ENCODE data around the gene ROBO1.
"Not testable (repeated sequence)": the region's sequence is repeated elsewhere in the genome, so short reads cannot be mapped to it uniquely, and the experiment has no call there.

Gene ROBO1

GRCh38 chr3:79173259-79173658 is 594.5 kb downstream of the ROBO1 start:
- not testable (repeated sequence) for FAIRE-seq; DNase-seq (ENCODE audit: low spot score)

DNA sequence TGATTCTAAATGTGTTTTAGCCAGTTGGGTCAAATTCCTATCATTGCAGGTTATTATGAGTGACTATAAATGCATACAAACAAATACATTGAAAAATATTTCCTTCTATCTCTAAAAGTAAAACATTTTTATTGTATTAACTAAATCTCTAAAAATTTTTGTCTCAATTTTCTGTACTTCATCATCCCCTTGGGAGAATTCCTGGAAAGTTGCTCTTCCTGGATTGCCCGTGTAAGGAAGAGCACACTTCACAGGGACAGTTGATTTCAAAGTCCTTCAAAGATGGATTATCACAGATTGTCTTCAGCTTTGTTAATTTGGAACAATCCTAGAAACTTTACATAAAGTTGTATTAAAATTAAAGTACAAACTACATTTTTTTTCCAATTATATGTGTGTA is 595.6 kb downstream of the ROBO1 start:
- no peak for FAIRE-seq
- no peak for DNase-seq (ENCODE audit: low spot score)

DNA sequence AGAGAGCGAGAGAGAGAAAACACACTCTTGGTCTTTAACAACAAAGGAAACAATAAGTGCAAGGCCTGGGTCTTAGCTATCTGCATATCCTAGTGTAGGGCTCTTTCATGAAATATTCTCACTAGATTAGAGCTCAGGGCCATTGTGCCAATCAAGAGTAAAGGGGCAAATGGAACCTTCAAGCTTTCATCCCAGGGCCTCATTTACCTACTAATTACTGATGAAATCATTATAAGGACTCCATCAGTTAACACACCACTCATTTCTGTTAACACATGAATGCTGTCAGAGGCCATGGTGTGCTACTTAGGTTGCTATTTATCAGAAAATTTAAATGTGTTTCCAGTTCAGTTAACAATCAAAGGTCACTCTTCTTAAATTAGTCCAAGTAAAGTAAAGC is 597.8 kb downstream of the ROBO1 start:
- FAIRE-seq (no peak), DNase-seq (ENCODE audit: low spot score) (no peak)

GRCh38 chr3:79167651-79168416 is 600.0 kb downstream of the ROBO1 start:
- FAIRE-seq (no peak), DNase-seq (ENCODE audit: low spot score) (peak; percentile 52)

DNA sequence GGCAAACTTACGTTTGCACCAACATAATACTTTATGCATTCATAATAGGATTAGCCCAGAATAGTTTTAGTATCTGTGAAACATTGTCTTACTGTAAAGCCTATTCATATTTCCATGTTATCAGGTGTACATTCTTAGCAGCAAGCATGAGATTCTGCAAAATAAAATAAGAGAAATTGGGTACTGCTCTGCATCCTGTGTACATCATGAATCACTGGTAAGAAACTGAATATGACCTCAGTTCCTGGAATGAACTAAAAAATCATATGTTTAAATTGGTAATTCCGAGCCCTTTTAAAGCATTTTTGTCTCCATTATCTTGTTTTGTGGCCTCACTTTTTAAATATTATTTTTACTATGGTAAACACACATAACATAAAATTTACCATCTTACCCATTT is 605.1 kb downstream of the ROBO1 start:
- DNase-seq (ENCODE audit: low spot score): no peak
- no peak for FAIRE-seq

- FAIRE-seq (no peak), DNase-seq (ENCODE audit: low spot score) (no peak)
Measured at GRCh38 chr3:79161941-79162340, 605.9 kb downstream of the ROBO1 start.

DNA sequence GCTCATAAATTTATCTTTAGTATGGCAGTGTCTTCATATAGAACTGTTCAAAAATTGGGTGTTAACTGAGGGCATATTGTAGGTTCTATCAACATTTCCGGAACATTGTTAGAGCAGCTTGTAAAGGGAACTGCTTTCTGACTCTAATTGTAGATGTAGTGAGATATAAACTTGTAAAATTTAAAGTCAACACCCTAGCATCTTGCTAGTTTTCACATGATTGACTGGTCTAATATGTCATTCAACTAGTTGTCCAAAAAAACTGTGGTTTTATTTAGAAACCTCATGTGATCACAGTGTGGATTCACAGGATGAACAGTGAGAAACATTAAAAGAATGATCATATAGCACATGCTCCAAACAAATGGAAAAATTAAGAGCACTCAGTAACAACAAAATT is 607.4 kb downstream of the ROBO1 start:
- FAIRE-seq (no peak), DNase-seq (ENCODE audit: low spot score) (no peak)

DNA sequence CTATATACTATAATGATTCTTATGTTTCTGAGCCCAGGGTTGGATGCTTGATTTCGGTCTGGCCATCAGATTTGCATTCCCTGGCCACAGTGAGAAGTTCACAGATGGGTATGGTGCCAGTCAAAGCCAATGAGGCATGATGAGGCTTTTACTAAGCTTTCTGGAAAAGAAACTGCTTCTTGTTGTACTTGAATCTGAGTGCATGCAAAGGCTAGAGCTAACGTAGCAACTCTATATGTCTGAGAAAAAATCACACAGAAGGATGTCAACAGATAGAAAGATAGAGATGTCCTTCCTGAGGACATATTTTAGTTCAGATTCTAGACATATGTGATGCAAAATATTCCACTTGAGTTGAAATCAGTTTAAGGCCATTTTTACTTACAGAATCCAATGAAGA is 608.1 kb downstream of the ROBO1 start:
- FAIRE-seq (no peak), DNase-seq (ENCODE audit: low spot score) (no peak)

- DNase-seq (ENCODE audit: low spot score) (no peak), FAIRE-seq (no peak)
Measured at GRCh38 chr3:79157191-79157590, 610.6 kb downstream of the ROBO1 start.

GRCh38 chr3:79154865-79155264 is 612.9 kb downstream of the ROBO1 start:
- FAIRE-seq: no peak
- DNase-seq (ENCODE audit: low spot score): no peak

DNA sequence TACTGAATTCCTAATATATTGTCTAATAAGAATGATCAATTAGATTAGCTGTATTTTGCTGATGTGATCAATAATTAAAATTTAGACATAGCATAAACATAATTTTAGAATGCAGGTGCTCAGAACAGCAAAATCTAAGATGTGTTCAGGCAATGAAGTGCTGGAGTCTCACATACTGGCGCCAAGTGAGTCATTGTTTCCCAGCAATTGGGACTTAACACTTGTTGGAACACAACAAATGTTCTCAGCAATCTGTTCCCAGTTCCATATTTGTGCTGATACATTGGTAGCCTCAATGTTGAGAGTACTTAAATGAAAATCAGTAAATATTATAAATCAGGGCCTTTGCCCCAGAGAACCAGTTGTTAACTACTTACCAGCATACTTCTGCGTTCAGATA is 619.0 kb downstream of the ROBO1 start:
- no peak for FAIRE-seq
- no peak for DNase-seq (ENCODE audit: low spot score)

DNA sequence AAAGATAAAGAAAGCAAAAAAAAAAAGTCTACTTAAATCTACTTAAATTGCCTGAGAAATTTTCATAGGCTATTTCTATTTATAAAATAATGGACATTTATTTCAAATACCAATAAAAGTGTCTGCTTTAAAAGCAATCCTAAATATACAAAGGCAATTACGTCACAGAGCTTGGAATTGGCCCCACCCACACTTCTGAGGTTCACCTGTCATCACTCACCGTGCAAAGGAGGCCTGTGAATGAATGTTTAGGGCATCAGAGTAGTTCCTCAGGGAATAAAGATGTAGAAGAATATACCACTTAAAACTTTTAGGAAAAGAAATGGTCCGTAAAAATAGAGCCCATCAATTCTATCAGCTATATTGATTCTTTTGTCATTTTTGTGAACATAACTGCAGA is 621.8 kb downstream of the ROBO1 start:
- FAIRE-seq: no peak
- no peak for DNase-seq (ENCODE audit: low spot score)

- DNase-seq (ENCODE audit: low spot score): no peak
- no peak for FAIRE-seq
Measured at GRCh38 chr3:79140708-79141107, 627.1 kb downstream of the ROBO1 start.

- no peak for DNase-seq (ENCODE audit: low spot score)
- FAIRE-seq: no peak
Measured at GRCh38 chr3:79139395-79140068, 628.3 kb downstream of the ROBO1 start.

DNA sequence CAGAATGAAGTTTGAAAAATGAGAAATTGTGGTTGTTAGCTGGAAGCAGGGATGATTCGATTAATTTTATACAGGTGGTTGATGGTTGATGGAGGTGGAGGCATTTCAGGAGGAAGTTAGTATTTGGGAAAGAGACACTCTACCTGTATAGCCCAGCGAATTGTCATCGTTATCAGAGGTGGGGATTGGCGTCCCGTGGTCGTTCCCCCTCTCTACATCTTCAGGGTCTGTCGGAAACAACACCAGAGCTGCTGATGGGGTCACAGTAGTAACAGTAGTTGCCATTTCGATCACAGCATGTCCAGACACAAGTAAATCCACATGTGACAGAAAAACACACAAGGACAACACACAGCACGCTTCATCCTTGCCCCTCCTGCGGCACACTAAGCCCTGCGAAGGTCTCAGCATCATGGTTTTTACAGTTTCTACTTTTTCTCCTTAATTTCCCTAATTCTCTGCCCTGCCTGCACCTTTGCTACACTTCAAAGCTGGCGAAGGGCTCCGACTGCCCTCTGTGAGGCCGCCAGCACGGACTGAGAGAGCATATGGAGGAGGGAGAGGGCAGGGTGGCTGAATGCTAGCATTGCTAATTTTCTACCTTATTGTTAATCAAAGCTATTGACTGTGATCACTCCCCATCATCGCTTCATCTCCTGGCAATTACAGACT is 642.3 kb downstream of the ROBO1 start:
- DNase-seq (ENCODE audit: low spot score): no peak
- FAIRE-seq: no peak

DNA sequence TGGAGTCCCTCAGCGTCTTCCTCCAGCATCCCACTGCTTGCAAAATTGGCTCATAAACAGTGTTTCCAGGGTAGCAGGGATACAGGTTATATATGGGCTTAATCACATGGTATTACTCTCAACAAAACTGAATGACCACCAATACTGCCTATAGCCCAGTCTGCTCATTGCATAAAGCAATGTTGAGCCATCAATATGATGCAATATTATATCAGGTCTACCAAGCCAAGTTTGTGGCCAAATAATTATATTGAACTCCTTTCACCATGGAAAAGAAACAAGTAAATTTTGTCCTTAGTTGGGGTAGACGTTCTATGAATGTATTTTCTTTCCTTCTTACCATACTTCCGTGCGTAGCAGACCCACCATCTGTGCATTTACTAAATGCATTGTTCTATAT is 652.3 kb downstream of the ROBO1 start:
- DNase-seq (ENCODE audit: low spot score): no peak
- FAIRE-seq: no peak

GRCh38 chr3:79113876-79114275 is 653.9 kb downstream of the ROBO1 start:
- DNase-seq (ENCODE audit: low spot score): no peak
- no peak for FAIRE-seq

- FAIRE-seq (no peak), DNase-seq (ENCODE audit: low spot score) (no peak)
Measured at GRCh38 chr3:79111375-79112052, 656.3 kb downstream of the ROBO1 start.

- FAIRE-seq (no peak), DNase-seq (ENCODE audit: low spot score) (no peak)
Measured at GRCh38 chr3:79109754-79110153, 658.0 kb downstream of the ROBO1 start.

GRCh38 chr3:79103307-79103706 is 664.5 kb downstream of the ROBO1 start:
- no peak for FAIRE-seq
- no peak for DNase-seq (ENCODE audit: low spot score)

DNA sequence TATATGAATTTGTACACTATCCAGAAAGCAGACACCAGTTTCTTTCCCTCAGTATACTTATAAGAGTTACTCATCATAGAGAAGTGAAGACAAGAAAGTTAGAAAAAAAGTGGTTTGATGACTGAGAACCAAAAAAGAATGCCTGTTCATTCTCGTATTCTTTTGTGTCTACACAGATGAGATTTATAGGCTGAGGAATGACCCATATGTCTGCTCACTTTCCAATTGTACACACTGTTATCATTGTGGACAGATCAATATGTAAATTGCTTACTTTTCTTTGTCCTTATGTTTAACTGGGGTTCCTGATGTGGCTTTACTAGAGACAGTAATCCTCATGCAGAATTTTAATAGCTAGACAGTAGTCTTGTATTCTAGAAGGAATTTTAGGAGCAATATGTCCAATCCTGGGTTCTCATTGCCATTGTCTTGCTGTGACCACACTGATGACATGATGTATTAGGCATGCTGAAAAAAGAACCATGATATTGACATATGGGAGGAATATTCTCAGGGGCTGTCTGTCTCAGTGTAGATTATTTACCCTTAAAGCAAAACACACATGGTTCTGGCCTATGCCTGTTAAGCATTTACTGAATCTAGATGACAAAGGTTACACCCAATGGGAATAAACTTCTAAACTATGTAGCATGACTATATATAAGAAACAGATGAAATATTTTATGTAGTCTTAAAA is 669.7 kb downstream of the ROBO1 start:
- FAIRE-seq: no peak
- no peak for DNase-seq (ENCODE audit: low spot score)
